Adrenal gland (tissue), 12 donors: ENCODE measurements around the gene PLXNA4. TPM values are rescaled to one million over a fixed set of nuclear protein-coding genes. Genes with fewer than 3 reads are reported as not detected.

Experiments used
- DNase-seq, 7 donors: peaks; one replicate each; pipeline ENCODE4 v3.0.0-alpha.2; 2019 to 2020
- H3K27ac ChIP-seq, 5 donors: fragments of 200-600 bp; sonication (generic) in 4 of 5; 1 replicate in 3 of 5; 2 replicates in 2 of 5; pipeline versions ENCODE4 v1.5.1 to v1.8.0; 2016 to 2020; ENCODE audit warnings: mild to moderate bottlenecking in 1 of 5
- H3K27me3 ChIP-seq: fragments of 200-600 bp; 2 replicates; pipeline ENCODE4 v1.8.0; 2021
- H3K36me3 ChIP-seq, 2 donors: fragments of 200-600 bp; replicated peaks in 1 of 2; 1 replicate in 1 of 2; 2 replicates in 1 of 2; pipeline versions ENCODE4 v1.5.1 to v1.8.0; 2018 to 2022
- H3K4me1 ChIP-seq, 2 donors: fragments of 200-600 bp; replicated peaks in 1 of 2; 1 replicate in 1 of 2; 2 replicates in 1 of 2; pipeline versions ENCODE4 v1.5.1 to v1.8.0; 2018 to 2021
- H3K4me3 ChIP-seq, 4 donors: fragments of 200-600 bp; sonication (generic) in 3 of 4; one replicate each; pipeline ENCODE4 v1.5.1; 2016 to 2018
- H3K9me3 ChIP-seq, 3 donors: fragments of 200-600 bp; sonication (generic) in 1 of 3; replicated peaks in 1 of 3; 1 replicate in 2 of 3; 2 replicates in 1 of 3; pipeline versions ENCODE4 v1.5.1 to v1.8.0; 2016 to 2021
- POLR2A ChIP-seq, 2 donors: fragments of 450-650 bp; IDR thresholded peaks; one replicate each; pipeline ENCODE4 v1.6.1; 2017; ENCODE audit warnings: antibody characterized with exemption in 2 of 2, mild to moderate bottlenecking in 2 of 2, moderate library complexity in 1 of 2
- WGBS, 4 donors: extraction: QIAGEN DNeasy Blood & Tissue Kit in 2 of 4; methylation state at CpG; one replicate each; pipeline versions ENCODE4 v1.1.5 to v1.1.7; 2013 to 2017; 5-methylcytosine and 5-hydroxymethylcytosine counted together
- intact Hi-C, 2 donors: fragments of 100-400 bp; cut with DNase I; formaldehyde crosslinking; loops; one replicate each; pipeline versions ENCODE4 v1.14.1 to v1.15.0; 2022 to 2023
- polyA plus RNA-seq, 3 donors: library from polyadenylated mRNA; stranded (reverse); fragments of 200-250 nt in 2 of 3; fragments of 350-450 nt in 1 of 3; fragmentation: Illumina TruSeq in 1 of 3; extraction: RNeasy Lipid Tissue Mini Kit (QIAGEN cat#74804) in 1 of 3; gene quantifications; one replicate each; pipeline ENCODE4 v1.2.3, GENCODE V29; 2013 to 2014
- total RNA-seq, 9 donors: library from RNA; depleted of rRNA in 4 of 9; stranded (reverse); fragments of >200 nt in 4 of 9; fragments of 120-200 nt in 1 of 9; fragmentation: NEBNext Ultra II Directional in 1 of 9; extraction: Animal tissue kit (Norgen Biotek cat#: 25700) in 1 of 9; gene quantifications; one replicate each; pipeline versions ENCODE4 v1.1.0 to v1.2.4, GENCODE V29; 2013 to 2023
- TF ChIP-seq, protein P1 (sequence below), 6 experiments: fragments of 450-650 bp in 4 of 6; fragments of 200-600 bp in 2 of 6; sonication (generic) in 1 of 6; IDR thresholded peaks; 1 replicate in 5 of 6; 2 replicates in 1 of 6; pipeline versions ENCODE4 v1.5.1 to v1.8.0; 2016 to 2021; ENCODE audit warnings: antibody characterized with exemption in 6 of 6, mild to moderate bottlenecking in 2 of 6, moderate library complexity in 1 of 6
- donor health status: healthy with polysubstance abuse.
- donor health status: Bipolar disorder and iron deficiency.
- donor health status: DM: yes; HTN: yes; CAD: no.
- donor health status: DM: no; HTN: no; CAD: no.
- donor health status: DM: no; HTN: no; CAD: no.
- donor health status: DM: yes; HTN: yes; CAD: no.

The PLXNA4 gene
- total and polyA plus RNA-seq, 12 donors = 0.99 to 10.7 (median 3.6) TPM

DNA sequence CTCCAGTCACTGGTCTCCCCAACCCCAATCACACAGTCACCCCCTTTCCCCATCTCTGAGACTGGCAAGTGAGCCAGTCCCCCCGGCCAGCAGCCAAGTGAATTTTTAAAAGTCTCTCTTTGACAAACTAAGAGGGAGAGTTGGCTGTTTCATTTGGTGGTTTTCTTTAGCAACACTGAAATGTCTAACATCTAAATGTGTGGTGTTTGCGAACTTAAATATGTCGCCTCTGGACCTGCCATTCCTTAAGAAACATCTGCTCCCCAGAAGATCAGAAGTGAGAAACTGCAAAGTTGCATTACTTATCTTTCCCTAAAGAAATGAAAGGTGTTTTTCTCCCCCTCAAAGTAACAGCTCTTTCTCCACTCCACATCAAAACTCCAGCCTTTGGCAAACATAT, 34.7 kb upstream of the PLXNA4 start:
- Histone ChIP-seq H3K4me3 (no peak overlapping the region), H3K27me3 (no peaks in the 10 kb centered on the region), H3K27ac (no peak overlapping the region), H3K9me3 (no peaks in the 10 kb centered on the region), H3K4me1 (peaks cover 0 to 4% of the 10 kb centered on the region in 2 donors), H3K36me3 (no peaks in the 10 kb centered on the region)
- 89 to 96% (median 93%) methylated on average over 3 of the region's 3 CpGs for WGBS, 4 donors
- DNase-seq = no peak
- intact Hi-C loops = no loop called here
- TF ChIP-seq, protein P1, sequence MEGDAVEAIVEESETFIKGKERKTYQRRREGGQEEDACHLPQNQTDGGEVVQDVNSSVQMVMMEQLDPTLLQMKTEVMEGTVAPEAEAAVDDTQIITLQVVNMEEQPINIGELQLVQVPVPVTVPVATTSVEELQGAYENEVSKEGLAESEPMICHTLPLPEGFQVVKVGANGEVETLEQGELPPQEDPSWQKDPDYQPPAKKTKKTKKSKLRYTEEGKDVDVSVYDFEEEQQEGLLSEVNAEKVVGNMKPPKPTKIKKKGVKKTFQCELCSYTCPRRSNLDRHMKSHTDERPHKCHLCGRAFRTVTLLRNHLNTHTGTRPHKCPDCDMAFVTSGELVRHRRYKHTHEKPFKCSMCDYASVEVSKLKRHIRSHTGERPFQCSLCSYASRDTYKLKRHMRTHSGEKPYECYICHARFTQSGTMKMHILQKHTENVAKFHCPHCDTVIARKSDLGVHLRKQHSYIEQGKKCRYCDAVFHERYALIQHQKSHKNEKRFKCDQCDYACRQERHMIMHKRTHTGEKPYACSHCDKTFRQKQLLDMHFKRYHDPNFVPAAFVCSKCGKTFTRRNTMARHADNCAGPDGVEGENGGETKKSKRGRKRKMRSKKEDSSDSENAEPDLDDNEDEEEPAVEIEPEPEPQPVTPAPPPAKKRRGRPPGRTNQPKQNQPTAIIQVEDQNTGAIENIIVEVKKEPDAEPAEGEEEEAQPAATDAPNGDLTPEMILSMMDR (IDR thresholded peaks at IDR 0.05) = no peak
- no peak for TF ChIP-seq POLR2A (IDR thresholded peaks at IDR 0.05)

DNA sequence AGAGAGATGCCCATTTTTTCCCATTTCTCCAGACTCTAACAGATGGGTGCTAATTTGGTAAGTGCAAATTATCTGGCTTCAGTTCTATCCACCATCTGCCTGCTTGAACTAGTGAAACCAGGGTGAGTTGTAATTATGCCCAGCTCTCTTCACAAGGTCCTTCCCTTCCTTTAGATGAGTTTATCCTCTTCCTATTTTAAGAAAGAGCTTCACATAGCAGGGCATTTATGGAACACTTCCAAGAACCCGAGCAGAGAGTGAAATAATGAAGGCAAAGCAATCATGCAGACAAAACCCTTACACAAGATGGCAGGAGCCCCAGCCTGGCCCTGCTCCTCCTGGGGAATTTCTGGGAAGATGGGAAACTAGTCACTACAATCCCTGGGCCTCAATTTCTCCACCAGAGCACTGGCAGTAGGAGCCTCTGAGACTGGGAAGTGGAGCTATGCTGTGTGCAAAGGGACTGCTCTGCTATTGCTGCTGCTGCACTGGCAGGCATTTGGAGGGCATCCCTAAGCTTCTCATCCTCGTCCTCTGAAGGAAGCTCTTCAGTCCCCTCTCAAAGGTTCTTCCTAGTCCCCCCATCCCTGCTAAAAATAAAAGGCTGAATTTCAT, 33.7 kb upstream of the PLXNA4 start:
- intact Hi-C loops = no loop called here
- Histone ChIP-seq H3K27me3 (no peaks in the 10 kb centered on the region), H3K9me3 (no peaks in the 10 kb centered on the region), H3K4me3 (no peak overlapping the region), H3K4me1 (peaks cover 0 to 4% of the 10 kb centered on the region in 2 donors), H3K36me3 (no peaks in the 10 kb centered on the region), H3K27ac (no peak overlapping the region)
- WGBS, 4 donors = 56 to 71% (median 62%) methylated on average over 2 of the region's 2 CpGs
- DNase-seq = no peak
- TF ChIP-seq, protein P1 (IDR thresholded peaks at IDR 0.05) = no peak
- TF ChIP-seq POLR2A (IDR thresholded peaks at IDR 0.05) = no peak

DNA sequence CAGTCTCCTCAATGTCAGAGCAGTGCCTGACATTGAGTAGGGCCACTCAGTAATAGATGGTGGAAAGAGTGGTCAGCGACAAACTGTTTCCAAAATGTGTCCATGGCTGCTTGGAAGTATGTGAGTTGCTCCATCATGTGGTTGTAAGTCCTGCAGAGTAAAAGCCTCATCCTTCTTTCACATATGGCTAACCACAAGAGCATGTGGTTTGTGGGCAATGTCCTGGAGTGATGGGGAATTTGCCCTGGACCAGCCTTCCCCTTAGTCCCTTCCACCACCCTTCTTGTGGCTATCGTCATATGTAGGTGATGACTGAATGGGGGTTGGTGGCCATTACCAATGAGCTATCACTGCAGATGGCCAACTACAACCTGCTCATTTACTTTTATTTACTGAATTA, 33.0 kb upstream of the PLXNA4 start:
- Histone ChIP-seq H3K4me3 (no peak overlapping the region), H3K27me3 (no peaks in the 10 kb centered on the region), H3K9me3 (no peaks in the 10 kb centered on the region), H3K36me3 (no peaks in the 10 kb centered on the region), H3K27ac (no peak overlapping the region), H3K4me1 (peaks cover 0 to under 1% of the 10 kb centered on the region in 2 donors)
- no peak for TF ChIP-seq POLR2A (IDR thresholded peaks at IDR 0.05)
- TF ChIP-seq, protein P1 (IDR thresholded peaks at IDR 0.05) = no peak
- WGBS, 4 donors = 85 to 97% (median 94%) methylated on average over 2 of the region's 2 CpGs
- intact Hi-C loops = no loop called here
- DNase-seq = no peak

DNA sequence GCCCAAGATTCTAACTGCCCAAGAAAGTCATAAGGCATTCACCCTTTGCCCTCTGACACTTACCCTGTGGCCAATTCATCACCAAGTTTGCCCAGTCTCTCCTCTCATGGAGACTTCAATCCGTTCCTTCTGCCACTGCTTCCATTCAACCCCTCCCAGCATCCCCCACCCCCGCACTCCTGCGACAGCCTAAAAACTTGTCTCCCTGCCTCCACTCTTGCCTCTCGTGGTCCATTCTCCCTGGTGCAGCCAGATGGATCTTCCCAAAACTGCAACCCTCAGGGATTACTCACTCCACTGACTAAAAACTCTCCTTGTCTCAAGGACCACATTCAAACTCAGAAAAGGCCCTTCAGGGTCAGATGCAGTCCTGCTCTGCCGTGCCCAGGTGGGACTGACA, 32.3 kb upstream of the PLXNA4 start:
- no peaks in the 10 kb centered on the region for H3K36me3 ChIP-seq
- no peaks in the 10 kb centered on the region for H3K4me1 ChIP-seq
- no peak overlapping the region for H3K27ac ChIP-seq
- intact Hi-C loops = no loop called here
- no peak overlapping the region for H3K4me3 ChIP-seq
- H3K27me3 ChIP-seq = no peaks in the 10 kb centered on the region
- WGBS, 4 donors = 67 to 90% (median 77%) methylated on average over 5 of the region's 5 CpGs
- H3K9me3 ChIP-seq = no peaks in the 10 kb centered on the region
- DNase-seq = no peak
- TF ChIP-seq, protein P1 (IDR thresholded peaks at IDR 0.05) = no peak
- TF ChIP-seq POLR2A (IDR thresholded peaks at IDR 0.05) = no peak
